Muscle of arm (tissue), 12 donors: Measurements from ENCODE around the gene SH2B2. TPM values are rescaled to one million over a fixed set of nuclear protein-coding genes. Genes with fewer than 3 reads are reported as not detected.
"Not testable (repeated sequence)": the region's sequence is repeated elsewhere in the genome, so short reads cannot be mapped to it uniquely, and the experiment has no call there.

Experiments used
- DNase-seq: peaks from one replicate; pipeline ENCODE4 v3.0.0-alpha.2; 2013
- polyA plus RNA-seq, 12 donors: library from polyadenylated mRNA; unstranded; fragments of 120-200 nt; gene quantifications; one replicate each; pipeline ENCODE4 v1.2.1, GENCODE V29; 2013; ENCODE audit not compliant: insufficient read length in 12 of 12

Gene SH2B2
- polyA plus RNA-seq, 12 donors: 7.1 to 22.3 (median 11.8) TPM; not detected in 1

- no peak for DNase-seq
Measured at GRCh38 chr7:102304668-102305067, 18.0 kb downstream of the SH2B2 start.

DNA sequence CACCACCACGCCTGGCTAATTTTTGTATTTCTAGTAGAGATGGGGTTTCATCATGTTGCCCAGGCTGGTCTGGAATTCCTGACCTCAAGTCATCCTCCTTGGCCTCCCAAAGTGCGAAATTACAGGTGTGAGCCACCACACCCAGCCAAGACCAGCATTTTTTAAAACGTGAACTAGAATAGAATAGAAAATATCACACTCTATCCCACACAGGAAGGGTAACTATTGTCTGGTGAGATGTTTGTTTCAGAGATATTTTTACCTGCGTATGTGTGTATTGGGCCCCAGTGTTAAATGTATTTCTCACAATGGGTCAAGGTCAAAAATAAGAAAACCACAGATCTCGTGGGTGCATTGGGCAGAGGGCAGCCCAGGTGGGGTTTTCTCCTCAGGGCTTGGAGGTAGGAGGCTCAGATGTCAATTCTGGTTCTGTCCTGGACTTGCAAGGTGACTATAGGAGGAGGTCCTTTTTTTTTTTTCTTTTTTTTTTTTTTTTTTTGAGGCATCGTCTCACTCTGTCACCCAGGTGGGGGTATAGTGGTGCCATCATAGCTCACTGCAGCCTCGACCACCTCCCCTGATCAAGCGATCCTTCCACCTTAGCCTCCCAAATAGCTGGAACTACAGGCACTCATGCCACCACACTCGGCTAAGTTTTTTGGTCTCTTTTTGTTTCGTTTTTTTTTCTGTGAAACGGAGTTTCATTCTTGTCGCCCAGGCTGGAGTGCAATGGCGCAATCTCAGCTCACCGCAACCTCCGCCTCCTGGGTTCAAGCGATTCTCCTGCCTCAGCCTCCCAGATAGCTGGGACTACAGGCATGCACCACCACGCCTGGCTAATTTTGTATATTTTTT is 19.0 kb downstream of the SH2B2 start:
- no peak for DNase-seq

- DNase-seq: no peak
Measured at GRCh38 chr7:102306916-102307677, 20.4 kb downstream of the SH2B2 start.

- no peak for DNase-seq
Measured at GRCh38 chr7:102310414-102310815, 23.7 kb downstream of the SH2B2 start.

- no peak for DNase-seq
Measured at GRCh38 chr7:102312317-102312716, 25.6 kb downstream of the SH2B2 start.

DNA sequence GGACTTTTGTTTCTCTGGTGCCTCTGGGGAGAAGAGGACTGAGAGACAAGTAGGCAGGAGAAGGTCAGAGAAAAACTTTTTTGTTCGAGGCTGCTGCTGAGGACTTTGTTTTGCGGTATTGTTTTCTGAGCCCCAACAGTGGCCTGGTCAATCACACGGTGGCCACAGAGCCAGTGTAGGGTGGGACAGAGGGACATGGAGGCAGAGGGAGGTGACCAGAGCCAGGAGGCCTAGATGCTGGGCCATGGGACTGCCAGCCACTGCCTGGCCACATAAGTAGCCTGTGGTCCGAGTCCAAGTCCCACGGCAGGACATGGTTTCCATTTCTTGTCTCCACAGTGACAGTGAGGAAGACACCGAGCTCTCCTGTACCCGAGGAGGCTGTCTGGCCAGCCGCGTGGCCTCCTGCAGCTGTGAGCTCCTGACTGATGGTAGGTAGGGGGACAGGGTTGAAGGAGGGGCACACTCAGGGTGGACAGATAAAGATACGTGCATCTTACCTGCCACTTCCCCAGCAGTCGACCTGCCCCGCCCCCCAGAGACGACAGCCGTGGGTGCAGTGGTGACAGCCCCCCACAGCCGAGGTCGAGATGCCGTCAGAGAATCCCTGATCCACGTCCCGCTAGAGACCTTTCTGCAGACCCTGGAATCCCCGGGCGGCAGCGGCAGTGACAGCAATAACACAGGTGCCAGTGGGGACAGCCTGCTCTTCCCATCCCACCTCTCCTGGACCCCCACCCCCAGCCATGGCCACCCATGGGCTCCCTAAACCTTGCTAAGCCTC is 27.5 kb downstream of the SH2B2 start:
- no peak for DNase-seq

DNA sequence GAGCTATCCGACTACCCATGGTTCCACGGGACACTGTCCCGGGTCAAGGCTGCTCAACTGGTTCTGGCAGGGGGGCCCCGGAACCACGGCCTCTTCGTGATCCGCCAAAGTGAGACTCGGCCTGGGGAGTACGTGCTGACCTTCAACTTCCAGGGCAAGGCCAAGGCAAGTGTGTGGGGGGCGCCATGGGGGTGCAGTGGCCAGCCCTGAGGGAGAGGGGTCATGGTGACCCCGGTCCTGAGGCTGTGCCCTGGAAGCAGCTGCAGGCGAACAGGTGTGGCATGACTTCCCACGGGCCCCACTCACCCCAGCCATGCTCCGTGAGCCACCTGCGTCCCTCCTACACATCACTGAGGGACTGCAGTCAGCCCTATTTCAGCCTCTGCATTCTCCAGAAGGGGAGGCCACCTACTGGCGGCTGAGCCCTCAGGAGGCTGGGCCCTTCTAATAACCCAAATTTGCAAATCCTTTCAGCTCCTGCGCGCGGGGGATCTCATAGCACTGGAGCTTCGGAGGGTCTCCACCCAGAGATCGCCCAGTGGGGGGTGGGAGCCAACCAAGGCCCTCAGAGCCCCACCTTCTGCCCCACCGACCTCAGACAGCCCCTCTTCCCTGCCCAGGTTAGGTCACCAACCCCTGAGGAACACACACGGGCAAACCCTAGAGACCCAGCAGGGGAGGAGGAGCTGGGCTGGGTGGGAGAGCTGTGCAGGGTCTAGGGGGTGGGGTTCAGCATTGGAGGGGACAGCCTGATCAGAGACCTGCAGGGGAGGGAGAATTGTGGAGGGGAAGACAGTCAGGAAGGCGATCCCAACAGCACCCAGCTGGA is 30.8 kb downstream of the SH2B2 start:
- no peak for DNase-seq

DNA sequence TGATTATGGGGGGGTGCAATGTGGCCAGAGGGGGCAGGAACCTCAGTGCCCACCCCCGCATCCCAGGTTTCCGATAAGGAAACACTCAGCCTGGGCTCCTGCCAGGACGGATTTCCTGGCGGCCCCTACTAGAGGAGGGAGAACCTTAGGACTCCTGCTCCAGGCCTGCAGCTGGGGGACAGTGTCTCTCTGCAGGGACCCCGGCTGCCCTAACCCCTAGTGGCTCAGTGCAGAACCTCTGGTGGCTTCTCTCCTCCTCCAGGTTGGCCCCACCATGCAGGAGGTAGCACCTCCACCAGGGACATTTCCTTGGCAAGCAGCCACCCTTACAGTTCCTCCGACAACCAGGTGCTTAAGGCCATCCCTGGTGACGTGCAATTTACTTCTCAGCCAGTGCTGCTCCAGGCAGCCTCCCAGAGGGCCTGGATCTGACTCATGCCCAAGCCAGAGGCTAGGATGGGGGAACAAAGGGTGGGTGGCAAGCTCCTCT is 31.9 kb downstream of the SH2B2 start:
- DNase-seq: no peak

- no peak for DNase-seq
Measured at GRCh38 chr7:102319671-102320070, 33.0 kb downstream of the SH2B2 start.

DNA sequence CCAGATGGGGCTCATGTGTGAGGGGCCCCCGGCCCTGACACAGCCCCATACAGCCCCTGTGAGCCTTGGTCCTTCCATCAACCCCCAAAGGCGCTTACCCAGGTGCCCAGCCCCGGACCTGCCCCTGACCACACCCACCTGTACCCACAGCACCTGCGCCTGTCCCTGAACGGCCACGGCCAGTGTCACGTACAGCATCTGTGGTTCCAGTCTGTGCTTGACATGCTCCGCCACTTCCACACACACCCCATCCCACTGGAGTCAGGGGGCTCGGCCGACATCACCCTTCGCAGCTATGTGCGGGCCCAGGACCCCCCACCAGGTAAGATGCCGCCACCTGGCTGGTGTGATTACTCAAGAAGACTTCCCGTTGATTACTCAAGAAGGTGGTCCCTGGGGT is 33.5 kb downstream of the SH2B2 start:
- no peak for DNase-seq

DNA sequence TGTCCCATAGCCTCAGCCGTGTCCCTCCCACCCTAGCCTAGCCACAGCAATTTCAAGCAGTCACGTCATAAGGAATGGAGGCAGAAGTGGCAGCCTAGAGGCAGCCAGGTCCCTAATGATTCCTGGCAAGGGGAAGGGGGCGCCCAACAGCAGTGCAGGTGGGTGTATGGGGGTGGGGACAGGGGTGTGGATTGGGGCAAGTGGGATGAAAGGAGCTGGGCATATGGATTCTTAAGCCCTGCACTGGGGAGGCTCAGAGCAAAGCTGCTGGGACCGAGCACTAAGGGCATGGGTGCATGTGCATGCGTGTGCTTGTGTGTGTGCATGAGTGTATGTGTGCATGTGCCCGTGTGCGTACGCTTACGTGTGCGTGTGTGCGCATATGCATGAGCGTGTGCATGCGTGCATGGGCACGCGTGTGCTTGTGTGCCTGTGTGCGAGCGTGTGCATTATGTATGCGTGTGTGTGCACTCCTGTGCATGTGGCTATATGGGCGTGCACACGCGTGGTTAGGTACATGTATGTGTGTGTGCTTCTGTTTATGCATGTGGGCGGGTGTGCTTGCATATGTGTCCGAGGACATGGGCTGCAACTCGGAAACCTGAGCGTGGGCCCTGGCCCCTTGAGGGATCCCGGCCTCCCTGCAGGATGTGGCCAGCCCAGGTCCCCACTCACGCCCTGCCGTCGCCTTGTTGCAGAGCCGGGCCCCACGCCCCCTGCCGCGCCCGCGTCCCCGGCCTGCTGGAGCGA is 34.1 kb downstream of the SH2B2 start:
- DNase-seq: no peak

DNA sequence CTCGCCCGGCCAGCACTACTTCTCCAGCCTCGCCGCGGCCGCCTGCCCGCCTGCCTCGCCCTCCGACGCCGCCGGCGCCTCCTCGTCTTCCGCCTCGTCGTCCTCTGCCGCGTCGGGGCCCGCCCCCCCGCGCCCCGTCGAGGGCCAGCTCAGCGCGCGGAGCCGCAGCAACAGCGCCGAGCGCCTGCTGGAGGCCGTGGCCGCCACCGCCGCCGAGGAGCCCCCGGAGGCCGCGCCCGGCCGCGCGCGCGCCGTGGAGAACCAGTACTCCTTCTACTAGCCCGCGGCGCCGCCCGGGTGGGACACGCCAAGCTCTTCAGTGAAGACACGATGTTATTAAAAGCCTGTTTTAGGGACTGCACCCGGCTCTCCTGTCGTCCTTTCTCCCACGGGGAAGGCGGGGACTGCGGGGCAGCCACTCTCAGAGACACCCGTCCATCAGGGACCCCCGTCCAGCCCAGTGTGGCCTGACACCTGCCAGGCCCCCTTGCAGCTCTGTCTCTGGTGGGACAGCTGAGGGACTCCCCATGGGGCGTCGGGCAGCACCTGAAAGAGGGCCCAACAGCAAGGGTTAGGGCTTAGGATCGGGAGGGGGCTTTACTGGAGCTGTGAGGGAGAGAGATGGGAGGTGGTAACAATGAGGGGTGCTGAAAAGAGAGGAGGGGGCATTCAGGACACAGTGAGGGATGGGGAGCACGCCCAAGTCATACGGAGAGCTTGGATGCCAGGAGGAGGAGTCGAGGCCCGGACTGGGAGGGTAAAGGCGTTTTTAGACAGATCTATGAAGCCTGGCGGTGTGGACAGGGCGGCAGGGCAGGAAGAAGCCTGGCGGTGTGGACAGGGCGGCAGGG is 34.9 kb downstream of the SH2B2 start:
- DNase-seq: no peak

DNA sequence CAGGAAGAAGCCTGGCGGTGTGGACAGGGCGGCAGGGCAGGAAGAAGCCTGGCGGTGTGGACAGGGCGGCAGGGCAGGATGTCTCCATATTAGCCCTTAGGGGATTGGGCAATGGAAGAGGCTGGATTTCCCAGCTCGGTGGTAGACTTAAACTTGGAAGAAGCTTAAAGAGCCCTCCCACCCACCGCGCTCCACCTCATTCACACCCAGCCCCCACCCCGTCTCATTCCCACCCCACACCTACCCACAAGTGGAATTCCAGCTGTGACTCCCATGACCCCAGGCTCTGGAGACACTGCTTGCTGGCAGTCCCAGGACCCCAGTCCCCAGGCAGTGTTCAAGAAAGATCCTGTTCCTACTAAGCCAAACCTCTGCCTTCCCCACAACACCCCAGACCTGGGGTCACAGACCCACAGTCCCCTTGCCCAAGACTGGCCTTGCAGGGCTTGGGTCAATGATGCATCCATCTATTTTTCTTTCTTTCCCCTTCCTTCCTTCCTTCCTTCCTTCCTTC is 35.6 kb downstream of the SH2B2 start:
- DNase-seq: no peak

DNA sequence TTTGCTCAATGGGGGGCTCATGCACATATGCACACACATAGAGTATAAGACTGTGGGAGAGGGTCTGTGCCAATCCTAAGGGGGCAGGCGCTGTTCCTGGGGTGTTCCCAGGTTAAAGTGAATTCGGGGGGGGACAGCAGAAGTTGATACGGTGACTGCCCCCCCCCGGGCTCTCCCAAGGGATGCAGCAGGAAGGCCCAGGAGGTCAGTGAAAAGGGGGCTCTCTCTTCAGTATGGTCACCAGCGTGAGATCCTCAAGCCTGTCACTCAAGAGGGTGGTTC is 37.2 kb downstream of the SH2B2 start:
- no peak for DNase-seq

GRCh38 chr7:102325106-102325505 is 38.4 kb downstream of the SH2B2 start:
- not testable (repeated sequence) for DNase-seq

DNA sequence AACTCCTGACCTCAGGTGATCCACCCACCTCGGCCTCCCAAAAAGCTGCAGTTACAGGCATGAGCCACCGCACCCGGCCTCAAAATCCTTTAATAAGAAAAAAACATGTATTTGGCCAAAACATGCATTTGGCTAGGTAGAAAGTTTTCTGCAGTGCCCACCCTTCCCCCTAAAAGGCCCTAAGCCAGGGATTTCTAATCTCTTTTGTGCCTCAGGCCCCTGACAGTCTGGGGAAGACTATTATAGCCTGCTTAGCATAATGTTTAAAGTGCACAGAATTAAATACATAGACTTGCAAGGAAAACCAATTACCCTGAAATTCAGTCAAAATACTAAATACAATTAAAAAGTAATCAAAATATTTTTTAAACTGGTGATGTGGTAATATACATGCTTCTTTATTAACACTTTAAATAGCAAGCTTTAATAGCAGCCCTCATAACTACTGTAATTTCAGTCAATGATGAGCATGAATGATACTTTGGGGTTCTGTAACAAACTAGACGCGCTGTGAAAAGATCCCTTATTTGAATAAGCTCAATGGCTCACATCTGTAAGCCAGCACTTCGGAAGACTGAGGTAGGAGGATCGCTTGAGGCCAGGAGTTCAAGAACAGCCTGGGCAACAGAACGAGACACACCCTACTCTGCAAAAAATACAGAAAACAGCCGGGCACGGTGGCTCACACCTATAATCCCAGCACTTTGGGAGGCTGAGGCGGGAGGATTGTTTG is 39.7 kb downstream of the SH2B2 start:
- no peak for DNase-seq

- DNase-seq: not testable (repeated sequence)
Measured at GRCh38 chr7:102327183-102327582, 40.5 kb downstream of the SH2B2 start.

DNA sequence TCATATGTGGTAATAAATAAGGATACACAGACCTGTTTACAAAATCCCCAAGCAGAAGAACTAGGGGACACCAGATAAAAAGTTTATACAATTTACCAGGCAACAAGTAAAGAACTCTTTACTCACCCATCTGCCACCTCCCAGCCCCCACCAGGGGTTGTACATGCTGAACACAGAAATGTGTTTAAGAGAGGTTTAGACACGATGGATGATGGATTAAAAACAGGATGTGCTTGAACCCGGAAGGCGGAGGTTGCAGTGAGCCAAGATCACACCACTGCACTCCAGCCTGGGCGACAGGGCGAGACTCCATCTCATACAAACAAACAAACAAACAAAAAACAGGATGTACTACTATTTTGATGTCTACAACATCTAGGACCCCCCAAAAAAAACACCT is 42.2 kb downstream of the SH2B2 start:
- not testable (repeated sequence) for DNase-seq

GRCh38 chr7:102329366-102329765 is 42.7 kb downstream of the SH2B2 start:
- DNase-seq: not testable (repeated sequence)
